Measurements from ENCODE around the gene ZRSR2. TPM values are rescaled to one million over a fixed set of nuclear protein-coding genes. Genes with fewer than 3 reads are reported as not detected.
A peak's percentile ranks its signal among the peaks of the same experiment; 100 is the strongest.

ZRSR2 gene
- total and polyA plus RNA-seq, 9 of the 15 experiments (the other 6 are each of a cell fraction or from before 2014, with no cell fraction given): 3.5 to 19.5 (median 8.6) TPM

GRCh38 chrX:15854712-15855567, 64.7 kb downstream of the ZRSR2 start, which contains the start of gene AP1S2 (continued):
- TF ChIP-seq, protein P1, sequence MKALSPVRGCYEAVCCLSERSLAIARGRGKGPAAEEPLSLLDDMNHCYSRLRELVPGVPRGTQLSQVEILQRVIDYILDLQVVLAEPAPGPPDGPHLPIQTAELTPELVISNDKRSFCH (CRISPR knock-in tag; IDR thresholded peaks at IDR 0.05): no peak
- TF ChIP-seq, protein P1 (tag; IDR thresholded peaks at IDR 0.05): no peak; the same call in 1 of the 2 replicates
- TF ChIP-seq POLR2G (IDR thresholded peaks at IDR 0.05; ENCODE audit: low read depth, low read length) (peak; percentile 81), DLX4 (CRISPR knock-in tag; IDR thresholded peaks at IDR 0.05) (no peak), EGR1 (conservative IDR thresholded peaks at IDR 0.05) (0 out of 2 replicates have a peak, but pooled peaks have one; percentile 9), MTA3 (IDR thresholded peaks at IDR 0.05; ENCODE audit: borderline replicate concordance) (no peak), ZNF280B (CRISPR knock-in tag; IDR thresholded peaks at IDR 0.05) (no peak), HNRNPK (IDR thresholded peaks at IDR 0.05; ENCODE audit: low read depth, low read length, poor library complexity, severe bottlenecking) (no peak), ELF1 (tag; IDR thresholded peaks at IDR 0.05) (peak; percentile 98), ZNF217 (CRISPR knock-in tag; IDR thresholded peaks at IDR 0.05) (no peak), RBM15 (IDR thresholded peaks at IDR 0.05; ENCODE audit: insufficient read depth, low read length) (no peak), ZKSCAN1 (IDR thresholded peaks at IDR 0.05; ENCODE audit: low read depth, low read length) (no peak), CREM (IDR thresholded peaks at IDR 0.05; ENCODE audit: low read depth) (peak; percentile 19; the same call in 1 of the 2 replicates), BHLHE40 (IDR thresholded peaks at IDR 0.05; ENCODE audit: low read length) (peak; percentile 80), GMEB1 (CRISPR knock-in tag; IDR thresholded peaks at IDR 0.05) (no peak), MAFG (tag; conservative IDR thresholded peaks at IDR 0.05) (no peak)
- TF ChIP-seq, protein P2, sequence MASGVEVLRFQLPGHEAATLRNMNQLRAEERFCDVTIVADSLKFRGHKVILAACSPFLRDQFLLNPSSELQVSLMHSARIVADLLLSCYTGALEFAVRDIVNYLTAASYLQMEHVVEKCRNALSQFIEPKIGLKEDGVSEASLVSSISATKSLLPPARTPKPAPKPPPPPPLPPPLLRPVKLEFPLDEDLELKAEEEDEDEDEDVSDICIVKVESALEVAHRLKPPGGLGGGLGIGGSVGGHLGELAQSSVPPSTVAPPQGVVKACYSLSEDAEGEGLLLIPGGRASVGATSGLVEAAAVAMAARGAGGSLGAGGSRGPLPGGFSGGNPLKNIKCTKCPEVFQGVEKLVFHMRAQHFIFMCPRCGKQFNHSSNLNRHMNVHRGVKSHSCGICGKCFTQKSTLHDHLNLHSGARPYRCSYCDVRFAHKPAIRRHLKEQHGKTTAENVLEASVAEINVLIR (CRISPR knock-in tag; IDR thresholded peaks at IDR 0.05): no peak
- TF ChIP-seq, protein P3, sequence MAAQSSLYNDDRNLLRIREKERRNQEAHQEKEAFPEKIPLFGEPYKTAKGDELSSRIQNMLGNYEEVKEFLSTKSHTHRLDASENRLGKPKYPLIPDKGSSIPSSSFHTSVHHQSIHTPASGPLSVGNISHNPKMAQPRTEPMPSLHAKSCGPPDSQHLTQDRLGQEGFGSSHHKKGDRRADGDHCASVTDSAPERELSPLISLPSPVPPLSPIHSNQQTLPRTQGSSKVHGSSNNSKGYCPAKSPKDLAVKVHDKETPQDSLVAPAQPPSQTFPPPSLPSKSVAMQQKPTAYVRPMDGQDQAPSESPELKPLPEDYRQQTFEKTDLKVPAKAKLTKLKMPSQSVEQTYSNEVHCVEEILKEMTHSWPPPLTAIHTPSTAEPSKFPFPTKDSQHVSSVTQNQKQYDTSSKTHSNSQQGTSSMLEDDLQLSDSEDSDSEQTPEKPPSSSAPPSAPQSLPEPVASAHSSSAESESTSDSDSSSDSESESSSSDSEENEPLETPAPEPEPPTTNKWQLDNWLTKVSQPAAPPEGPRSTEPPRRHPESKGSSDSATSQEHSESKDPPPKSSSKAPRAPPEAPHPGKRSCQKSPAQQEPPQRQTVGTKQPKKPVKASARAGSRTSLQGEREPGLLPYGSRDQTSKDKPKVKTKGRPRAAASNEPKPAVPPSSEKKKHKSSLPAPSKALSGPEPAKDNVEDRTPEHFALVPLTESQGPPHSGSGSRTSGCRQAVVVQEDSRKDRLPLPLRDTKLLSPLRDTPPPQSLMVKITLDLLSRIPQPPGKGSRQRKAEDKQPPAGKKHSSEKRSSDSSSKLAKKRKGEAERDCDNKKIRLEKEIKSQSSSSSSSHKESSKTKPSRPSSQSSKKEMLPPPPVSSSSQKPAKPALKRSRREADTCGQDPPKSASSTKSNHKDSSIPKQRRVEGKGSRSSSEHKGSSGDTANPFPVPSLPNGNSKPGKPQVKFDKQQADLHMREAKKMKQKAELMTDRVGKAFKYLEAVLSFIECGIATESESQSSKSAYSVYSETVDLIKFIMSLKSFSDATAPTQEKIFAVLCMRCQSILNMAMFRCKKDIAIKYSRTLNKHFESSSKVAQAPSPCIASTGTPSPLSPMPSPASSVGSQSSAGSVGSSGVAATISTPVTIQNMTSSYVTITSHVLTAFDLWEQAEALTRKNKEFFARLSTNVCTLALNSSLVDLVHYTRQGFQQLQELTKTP (IDR thresholded peaks at IDR 0.05; ENCODE audit: low read depth in 1 of 2, partially characterized antibody in 2 of 2): no peak
